H9 (cell line): Measurements from ENCODE around the gene ADGRE1. TPM values are rescaled to one million over a fixed set of nuclear protein-coding genes. Genes with fewer than 3 reads are reported as not detected.

Experiments
- DNase-seq: peaks from one replicate; pipeline ENCODE4 v3.0.0-alpha.2; 2017
- H2AFZ ChIP-seq: one replicate; pipeline ENCODE4 v1.6.1; 2013; ENCODE audit warnings: mild to moderate bottlenecking, low read length, control low read depth, moderate library complexity
- H2AK5ac ChIP-seq: 2 replicates; pipeline ENCODE4 v1.6.1; 2013; ENCODE audit warnings: low read length, control low read depth, mixed read lengths; ENCODE audit not compliant: insufficient read length
- H2BK120ac ChIP-seq: one replicate; pipeline ENCODE4 v1.6.1; 2013; ENCODE audit warnings: low read depth, mild to moderate bottlenecking, low read length, control low read depth, inconsistent platforms; ENCODE audit not compliant: poor library complexity, severe bottlenecking
- H2BK12ac ChIP-seq: 2 replicates; pipeline ENCODE4 v1.6.1; 2013; ENCODE audit warnings: low read length, control low read depth, mixed read lengths, low read depth; ENCODE audit not compliant: insufficient read length
- H2BK15ac ChIP-seq: 2 replicates; pipeline ENCODE4 v1.6.1; 2013; ENCODE audit warnings: low read depth, low read length, control low read depth
- H2BK20ac ChIP-seq: one replicate; pipeline ENCODE4 v1.6.1; 2013; ENCODE audit warnings: low read depth, mild to moderate bottlenecking, low read length, control low read depth, inconsistent platforms; ENCODE audit not compliant: poor library complexity, severe bottlenecking
- H2BK5ac ChIP-seq: 2 replicates; pipeline ENCODE4 v1.6.1; 2013; ENCODE audit warnings: low read length, control low read depth, mixed read lengths; ENCODE audit not compliant: insufficient read length
- H3K14ac ChIP-seq: 2 replicates; pipeline ENCODE4 v1.6.1; 2013; ENCODE audit warnings: low read length, control low read depth; ENCODE audit not compliant: insufficient read depth
- H3K18ac ChIP-seq: 2 replicates; pipeline ENCODE4 v1.6.1; 2013; ENCODE audit warnings: low read depth, mild to moderate bottlenecking, mixed read lengths, low read length, control low read depth; ENCODE audit not compliant: insufficient read length
- H3K23ac ChIP-seq: 2 replicates; pipeline ENCODE4 v1.6.1; 2013; ENCODE audit warnings: low read length, control low read depth, mixed read lengths, low read depth; ENCODE audit not compliant: insufficient read length
- H3K23me2 ChIP-seq: 2 replicates; pipeline ENCODE4 v1.6.1; 2013; ENCODE audit warnings: low read depth, mild to moderate bottlenecking, mixed read lengths, low read length, control low read depth; ENCODE audit not compliant: insufficient read length, poor library complexity, severe bottlenecking
- H3K27ac ChIP-seq: 2 replicates; pipeline ENCODE4 v1.5.1; 2013; ENCODE audit warnings: low read length, control low read depth, mixed read lengths, low read depth; ENCODE audit not compliant: insufficient read length
- H3K27me3 ChIP-seq: 2 replicates; pipeline ENCODE4 v1.6.1; 2013; ENCODE audit warnings: low read length, control low read depth, inconsistent platforms; ENCODE audit not compliant: insufficient read depth
- H3K4ac ChIP-seq: 2 replicates; pipeline ENCODE4 v1.6.1; 2013; ENCODE audit warnings: low read depth, mild to moderate bottlenecking, control low read depth, inconsistent platforms, low read length, moderate library complexity
- H3K4me1 ChIP-seq: 2 replicates; pipeline ENCODE4 v1.6.1; 2013; ENCODE audit warnings: low read length, control low read depth, inconsistent platforms; ENCODE audit not compliant: insufficient read depth
- H3K4me2 ChIP-seq: 2 replicates; pipeline ENCODE4 v1.6.1; 2013; ENCODE audit warnings: low read length, control low read depth, mixed read lengths; ENCODE audit not compliant: insufficient read length, insufficient read depth
- H3K56ac ChIP-seq: 2 replicates; pipeline ENCODE4 v1.6.1; 2013; ENCODE audit warnings: low read depth, mild to moderate bottlenecking, mixed read lengths, low read length, control low read depth; ENCODE audit not compliant: insufficient read length
- H3K79me1 ChIP-seq: 2 replicates; pipeline ENCODE4 v1.6.1; 2013; ENCODE audit warnings: low read depth, mild to moderate bottlenecking, moderate library complexity, low read length, control low read depth, inconsistent platforms; ENCODE audit not compliant: insufficient read depth, poor library complexity, severe bottlenecking
- H3K79me2 ChIP-seq: 2 replicates; pipeline ENCODE4 v1.6.1; 2013; ENCODE audit warnings: low read length, control low read depth, inconsistent platforms; ENCODE audit not compliant: insufficient read depth
- H3K9ac ChIP-seq: 2 replicates; pipeline ENCODE4 v1.6.1; 2013; ENCODE audit warnings: low read length, control low read depth, mixed read lengths; ENCODE audit not compliant: insufficient read length; ENCODE audit errors: extremely low read depth
- H3K9me3 ChIP-seq: one replicate; pipeline ENCODE4 v1.6.1; 2013; ENCODE audit warnings: low read depth, low read length, inconsistent platforms; ENCODE audit not compliant: control insufficient read depth
- H3T11ph ChIP-seq: one replicate; pipeline ENCODE4 v1.6.1; 2013; ENCODE audit warnings: mild to moderate bottlenecking, low read length, control low read depth, inconsistent platforms
- H4K20me1 ChIP-seq: one replicate; pipeline ENCODE4 v1.6.1; 2013; ENCODE audit not compliant: control insufficient read depth, insufficient read length, insufficient read depth
- H4K5ac ChIP-seq: 2 replicates; pipeline ENCODE4 v1.6.1; 2013; ENCODE audit warnings: low read depth, mild to moderate bottlenecking, mixed read lengths, low read length, control low read depth; ENCODE audit not compliant: insufficient read length
- H4K8ac ChIP-seq: replicated peaks from 2 replicates; pipeline ENCODE4 v1.6.1; 2013; ENCODE audit warnings: low read length, control low read depth, mixed read lengths, low read depth; ENCODE audit not compliant: insufficient read length
- H4K91ac ChIP-seq: 2 replicates; pipeline ENCODE4 v1.6.1; 2013; ENCODE audit warnings: low read depth, mild to moderate bottlenecking, moderate library complexity, mixed read lengths, low read length, control low read depth; ENCODE audit not compliant: insufficient read length
- H3K27ac Mint-ChIP-seq, 3 experiments: 2 replicates in 2 of 3; 3 replicates in 1 of 3; pipeline ENCODE4 v1.8.0; 2020 to 2021; ENCODE audit warnings: mixed read lengths in 3 of 3, mild to moderate bottlenecking in 1 of 3, moderate library complexity in 1 of 3
- H3K27me3 Mint-ChIP-seq: 2 replicates; pipeline ENCODE4 v1.8.0; 2021; ENCODE audit warnings: low read depth, mild to moderate bottlenecking, moderate library complexity, mixed read lengths
- H3K36me3 Mint-ChIP-seq, 3 experiments: 2 replicates in 2 of 3; 3 replicates in 1 of 3; pipeline ENCODE4 v1.8.0; 2020 to 2021; ENCODE audit warnings: low read depth in 3 of 3, mixed read lengths in 3 of 3; ENCODE audit not compliant: insufficient read depth in 1 of 3
- H3K4me1 Mint-ChIP-seq, 2 experiments: 2 replicates each; pipeline ENCODE4 v1.8.0; 2020; ENCODE audit warnings: mixed read lengths in 2 of 2
- H3K4me3 Mint-ChIP-seq, 2 experiments: 2 replicates in 1 of 2; 3 replicates in 1 of 2; pipeline ENCODE4 v1.8.0; 2020 to 2021; ENCODE audit warnings: mild to moderate bottlenecking in 2 of 2, mixed read lengths in 2 of 2, moderate library complexity in 1 of 2
- H3K9me3 Mint-ChIP-seq, 2 experiments: 2 replicates in 1 of 2; 3 replicates in 1 of 2; pipeline ENCODE4 v1.8.0; 2020; ENCODE audit warnings: mild to moderate bottlenecking in 2 of 2, mixed read lengths in 2 of 2, moderate library complexity in 1 of 2
- WGBS: extraction: QIAGEN DNeasy Blood & Tissue Kit; methylation state at CpG from one replicate; pipeline ENCODE4 v1.1.7; 2013; ENCODE audit warnings: missing lambda C conversion rate, low lambda C conversion rate, mixed read lengths; ENCODE audit not compliant: insufficient read length; ENCODE audit errors: extremely low coverage; 5-methylcytosine and 5-hydroxymethylcytosine counted together
- total RNA-seq: library from RNA; stranded (reverse); gene quantifications from 2 replicates; pipeline ENCODE4 v1.2.1, GENCODE V29; 2021
- TF ChIP-seq, protein P1 (sequence below): fragments of 200-600 bp; sonication (generic); conservative IDR thresholded peaks from 3 replicates; pipeline ENCODE4 v1.8.0; 2021; ENCODE audit warnings: antibody characterized with exemption, mild to moderate bottlenecking

The ADGRE1 gene
- total RNA-seq, 1 experiment from 2014 or later = not detected

DNA sequence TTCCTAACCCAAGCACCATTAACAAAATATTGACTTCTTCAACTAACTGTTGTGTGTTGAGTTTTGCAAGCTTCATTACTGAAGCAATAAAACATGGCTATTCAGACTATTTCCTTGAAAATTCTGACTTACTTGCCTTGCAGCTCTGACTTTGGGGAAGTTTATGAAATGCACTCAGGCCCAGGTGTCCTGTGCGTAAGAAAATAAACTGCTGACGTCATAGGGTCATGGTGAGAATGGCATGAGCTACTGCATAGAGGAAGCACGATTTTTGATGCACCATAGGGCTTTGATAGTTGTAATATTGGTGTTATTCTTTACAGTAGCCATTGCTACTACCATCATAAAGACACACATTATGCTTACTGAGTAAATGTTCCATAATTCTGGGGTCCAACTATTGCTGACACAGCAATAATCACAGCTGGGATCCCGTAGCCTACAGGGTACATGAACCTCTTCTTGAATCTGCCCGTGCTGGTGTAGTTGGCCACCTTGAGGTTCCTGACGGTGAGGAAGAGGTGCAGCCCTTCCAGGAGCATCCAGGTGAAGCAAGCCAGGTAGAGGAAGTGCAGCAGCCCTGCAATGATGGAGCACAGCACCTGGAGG, 76.0 kb downstream of the ADGRE1 start:
- no peak overlapping the region for H2AK5ac ChIP-seq
- H3K23ac ChIP-seq = no peak overlapping the region
- no peaks in the 10 kb centered on the region for H3K79me2 ChIP-seq
- H2BK15ac ChIP-seq = no peak overlapping the region
- no peak overlapping the region for H2BK5ac ChIP-seq
- H3K27me3 Mint-ChIP-seq = no peaks in the 10 kb centered on the region
- no peaks in the 10 kb centered on the region for H3K23me2 ChIP-seq
- H3K4me1 ChIP-seq = no peaks in the 10 kb centered on the region
- no peaks in the 10 kb centered on the region for H4K20me1 ChIP-seq
- no peak overlapping the region for H4K5ac ChIP-seq
- no peak overlapping the region for H3K27ac Mint-ChIP-seq
- H3K4me3 Mint-ChIP-seq = no peak overlapping the region
- H3K4ac ChIP-seq = no peak overlapping the region
- peaks cover 88 to 92% of the 10 kb centered on the region in 2 experiments for H3K9me3 Mint-ChIP-seq
- H4K91ac ChIP-seq = no peak overlapping the region
- peaks cover 4% of the 10 kb centered on the region; the same call in 1 of the 2 replicates for H3K27me3 ChIP-seq
- H3K9ac ChIP-seq = no peak overlapping the region
- H3T11ph ChIP-seq = no peak overlapping the region
- no peak overlapping the region for H3K27ac ChIP-seq
- H2BK120ac ChIP-seq = no peak overlapping the region
- no CpG with 5 or more reads among the region's 6 CpGs for WGBS
- H2AFZ ChIP-seq = no peak overlapping the region
- no peak overlapping the region for H3K14ac ChIP-seq
- H2BK20ac ChIP-seq = no peak overlapping the region
- DNase-seq = no peak
- H3K36me3 Mint-ChIP-seq = peaks cover 0 to 26% (median 8%) of the 10 kb centered on the region in 3 experiments; a peak in 4 of 7 replicates
- H3K4me2 ChIP-seq = no peak overlapping the region
- no peaks in the 10 kb centered on the region for H3K4me1 Mint-ChIP-seq
- no peak overlapping the region for H2BK12ac ChIP-seq
- H3K9me3 ChIP-seq = peaks cover 67% of the 10 kb centered on the region
- H4K8ac ChIP-seq = no peak overlapping the region
- H3K56ac ChIP-seq = no peak overlapping the region
- TF ChIP-seq, protein P1, sequence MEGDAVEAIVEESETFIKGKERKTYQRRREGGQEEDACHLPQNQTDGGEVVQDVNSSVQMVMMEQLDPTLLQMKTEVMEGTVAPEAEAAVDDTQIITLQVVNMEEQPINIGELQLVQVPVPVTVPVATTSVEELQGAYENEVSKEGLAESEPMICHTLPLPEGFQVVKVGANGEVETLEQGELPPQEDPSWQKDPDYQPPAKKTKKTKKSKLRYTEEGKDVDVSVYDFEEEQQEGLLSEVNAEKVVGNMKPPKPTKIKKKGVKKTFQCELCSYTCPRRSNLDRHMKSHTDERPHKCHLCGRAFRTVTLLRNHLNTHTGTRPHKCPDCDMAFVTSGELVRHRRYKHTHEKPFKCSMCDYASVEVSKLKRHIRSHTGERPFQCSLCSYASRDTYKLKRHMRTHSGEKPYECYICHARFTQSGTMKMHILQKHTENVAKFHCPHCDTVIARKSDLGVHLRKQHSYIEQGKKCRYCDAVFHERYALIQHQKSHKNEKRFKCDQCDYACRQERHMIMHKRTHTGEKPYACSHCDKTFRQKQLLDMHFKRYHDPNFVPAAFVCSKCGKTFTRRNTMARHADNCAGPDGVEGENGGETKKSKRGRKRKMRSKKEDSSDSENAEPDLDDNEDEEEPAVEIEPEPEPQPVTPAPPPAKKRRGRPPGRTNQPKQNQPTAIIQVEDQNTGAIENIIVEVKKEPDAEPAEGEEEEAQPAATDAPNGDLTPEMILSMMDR = no peak
- H3K79me1 ChIP-seq = no peaks in the 10 kb centered on the region
- H3K18ac ChIP-seq = no peak overlapping the region
